GF-D8 (cell line): ENCODE measurements around the gene LUC7L3.

Experiments used
- DNase-seq: peaks from one replicate; lab custom pipeline; 2025; lab: John Stamatoyannopoulos, UW

LUC7L3 gene

GRCh38 chr17:50762177-50762576 is 42.8 kb downstream of the LUC7L3 start:
- no peak for DNase-seq

GRCh38 chr17:50763716-50764475 is 44.5 kb downstream of the LUC7L3 start:
- DNase-seq, result no peak

- no peak for DNase-seq
Observed at GRCh38 chr17:50764734-50765149, 45.3 kb downstream of the LUC7L3 start.

- peak; percentile 31 for DNase-seq
Observed at GRCh38 chr17:50765454-50766221, 46.2 kb downstream of the LUC7L3 start.

GRCh38 chr17:50766222-50767023 is 47.0 kb downstream of the LUC7L3 start:
- DNase-seq, result no peak

GRCh38 chr17:50767030-50767429 is 47.6 kb downstream of the LUC7L3 start:
- DNase-seq, result no peak

GRCh38 chr17:50767446-50767845 is 48.0 kb downstream of the LUC7L3 start, which contains the start of gene ANKRD40CL:
ANKRD40CL (minus strand) TSS chr17:50767518; CDS start chr17:50766913, 605 bp downstream.
- DNase-seq, result no peak

GRCh38 chr17:50768346-50768761 is 49.0 kb downstream of the LUC7L3 start:
- DNase-seq, result no peak

GRCh38 chr17:50769884-50770283 is 50.5 kb downstream of the LUC7L3 start:
- DNase-seq, result no peak

- no peak for DNase-seq
Observed at GRCh38 chr17:50770346-50770745, 50.9 kb downstream of the LUC7L3 start.

- DNase-seq, result no peak
Observed at GRCh38 chr17:50771991-50772785, 52.8 kb downstream of the LUC7L3 start.

GRCh38 chr17:50774225-50774803 is 54.9 kb downstream of the LUC7L3 start:
- DNase-seq, result no peak

- DNase-seq, result no peak
Observed at GRCh38 chr17:50775926-50776325, 56.5 kb downstream of the LUC7L3 start.

GRCh38 chr17:50778471-50778870 is 59.1 kb downstream of the LUC7L3 start:
- DNase-seq, result no peak

GRCh38 chr17:50778988-50779387 is 59.6 kb downstream of the LUC7L3 start:
- DNase-seq, result no peak

GRCh38 chr17:50779747-50780353 is 60.4 kb downstream of the LUC7L3 start:
- no peak for DNase-seq

GRCh38 chr17:50781167-50781566 is 61.8 kb downstream of the LUC7L3 start:
- DNase-seq, result no peak

- peak; percentile 12 for DNase-seq
Observed at GRCh38 chr17:50783193-50783660, 63.8 kb downstream of the LUC7L3 start.

GRCh38 chr17:50783905-50784304 is 64.5 kb downstream of the LUC7L3 start:
- DNase-seq, result no peak

GRCh38 chr17:50785126-50785525 is 65.7 kb downstream of the LUC7L3 start:
- DNase-seq, result no peak
